ENCODE measurements around the gene HDC.

HDC gene

GRCh38 chr15:50259276-50259675 lies 6.2 kb downstream of the HDC start:
- no peak for DNase-seq (ENCODE audit: extremely low spot score)
- ChIA-PET POLR2A (interaction anchor here (1.3 kb wide), 1 partner anchor 95 kb away, joined by 4 read pairs; no protein-coding TSS in a partner anchor), CTCF (no interaction called here)
- TF ChIP-seq TARDBP (IDR thresholded peaks at IDR 0.05) (no peak), SUZ12 (IDR thresholded peaks at IDR 0.05) (no peak), ELF4 (IDR thresholded peaks at IDR 0.05) (no peak)
- TF ChIP-seq, protein P1, sequence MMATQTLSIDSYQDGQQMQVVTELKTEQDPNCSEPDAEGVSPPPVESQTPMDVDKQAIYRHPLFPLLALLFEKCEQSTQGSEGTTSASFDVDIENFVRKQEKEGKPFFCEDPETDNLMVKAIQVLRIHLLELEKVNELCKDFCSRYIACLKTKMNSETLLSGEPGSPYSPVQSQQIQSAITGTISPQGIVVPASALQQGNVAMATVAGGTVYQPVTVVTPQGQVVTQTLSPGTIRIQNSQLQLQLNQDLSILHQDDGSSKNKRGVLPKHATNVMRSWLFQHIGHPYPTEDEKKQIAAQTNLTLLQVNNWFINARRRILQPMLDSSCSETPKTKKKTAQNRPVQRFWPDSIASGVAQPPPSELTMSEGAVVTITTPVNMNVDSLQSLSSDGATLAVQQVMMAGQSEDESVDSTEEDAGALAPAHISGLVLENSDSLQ (IDR thresholded peaks at IDR 0.05), result no peak

- CTCF ChIA-PET, result interaction anchor here (0.6 kb wide), 1 partner anchor 37 kb away, joined by 3 read pairs; no protein-coding TSS in a partner anchor
- POLR2A ChIA-PET, result no interaction called here
- TF ChIP-seq, protein P1 (IDR thresholded peaks at IDR 0.05), result no peak
- TF ChIP-seq ARNT (IDR thresholded peaks at IDR 0.05), result no peak
- no peak for TF ChIP-seq FOXK2 (IDR thresholded peaks at IDR 0.05)
- no peak for TF ChIP-seq FOXA1 (IDR thresholded peaks at IDR 0.05)
- TF ChIP-seq HDGF (IDR thresholded peaks at IDR 0.05; ENCODE audit: borderline replicate concordance), result no peak
- no peak for TF ChIP-seq CTBP1 (IDR thresholded peaks at IDR 0.05; ENCODE audit: borderline replicate concordance)
- TF ChIP-seq TARDBP (IDR thresholded peaks at IDR 0.05), result no peak
- no peak for TF ChIP-seq LEF1 (IDR thresholded peaks at IDR 0.05; ENCODE audit: borderline replicate concordance)
- no peak for TF ChIP-seq NFRKB (IDR thresholded peaks at IDR 0.05)
- DNase-seq (ENCODE audit: extremely low spot score), result no peak
Observed at GRCh38 chr15:50257924-50258323, 7.6 kb downstream of the HDC start.

DNA sequence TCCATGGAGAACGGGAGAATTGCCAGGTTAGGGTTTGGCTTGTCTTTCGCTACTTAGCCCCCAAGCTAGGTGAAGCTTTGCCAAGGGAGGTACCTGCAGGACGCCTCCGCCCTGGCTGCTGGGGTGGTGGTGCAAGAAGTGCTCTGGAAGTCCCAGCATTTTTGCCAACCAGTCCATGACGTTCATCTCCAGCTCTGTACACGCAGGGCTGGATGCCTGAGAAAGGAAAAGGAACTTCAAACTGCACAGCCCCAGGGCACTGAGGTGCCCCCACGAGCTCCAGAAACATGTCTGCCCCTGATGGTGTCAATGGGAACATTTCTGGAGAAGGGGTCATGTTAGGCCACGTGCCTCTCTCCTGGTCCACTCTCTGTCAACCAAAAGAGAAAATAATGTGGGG lies 8.2 kb downstream of the HDC start:
- CTCF ChIA-PET, result interaction anchor here (0.6 kb wide), 1 partner anchor 36 kb away, joined by 3 read pairs; no protein-coding TSS in a partner anchor
- no peak for TF ChIP-seq SP1 (IDR thresholded peaks at IDR 0.05)
- no peak for TF ChIP-seq TARDBP (IDR thresholded peaks at IDR 0.05)
- no peak for TF ChIP-seq BHLHE40 (IDR thresholded peaks at IDR 0.05; ENCODE audit: borderline replicate concordance)
- no peak for TF ChIP-seq SUZ12 (IDR thresholded peaks at IDR 0.05)
- TF ChIP-seq ELF4 (IDR thresholded peaks at IDR 0.05), result no peak
- TF ChIP-seq L3MBTL2 (conservative IDR thresholded peaks at IDR 0.05), result no peak
- TF ChIP-seq FOXK2 (IDR thresholded peaks at IDR 0.05), result no peak
- TF ChIP-seq FOXA1 (IDR thresholded peaks at IDR 0.05), result no peak
- no peak for TF ChIP-seq ARNT (IDR thresholded peaks at IDR 0.05)
- no peak for TF ChIP-seq ZNF384 (IDR thresholded peaks at IDR 0.05)
- TF ChIP-seq, protein P1 (IDR thresholded peaks at IDR 0.05), result no peak
- no peak for TF ChIP-seq CTBP1 (IDR thresholded peaks at IDR 0.05; ENCODE audit: borderline replicate concordance)
- TF ChIP-seq FOXM1 (IDR thresholded peaks at IDR 0.05; ENCODE audit: borderline replicate concordance), result no peak
- POLR2A ChIA-PET, result no interaction called here
- DNase-seq (ENCODE audit: extremely low spot score), result no peak

- POLR2A ChIA-PET, result no interaction called here
- CTCF ChIA-PET, result no interaction called here
- no peak for TF ChIP-seq SP1 (IDR thresholded peaks at IDR 0.05)
- no peak for DNase-seq (ENCODE audit: extremely low spot score)
Observed at GRCh38 chr15:50256188-50257041, 9.1 kb downstream of the HDC start.

- TF ChIP-seq, protein P1 (IDR thresholded peaks at IDR 0.05), result no peak
- TF ChIP-seq L3MBTL2 (conservative IDR thresholded peaks at IDR 0.05) (no peak), ZNF384 (IDR thresholded peaks at IDR 0.05) (no peak), HDGF (IDR thresholded peaks at IDR 0.05; ENCODE audit: borderline replicate concordance) (no peak), FOXK2 (IDR thresholded peaks at IDR 0.05) (no peak), TARDBP (IDR thresholded peaks at IDR 0.05) (no peak), ELF4 (IDR thresholded peaks at IDR 0.05) (no peak), FOXA1 (IDR thresholded peaks at IDR 0.05) (no peak), ARNT (IDR thresholded peaks at IDR 0.05) (no peak), FOXM1 (IDR thresholded peaks at IDR 0.05; ENCODE audit: borderline replicate concordance) (no peak), BHLHE40 (IDR thresholded peaks at IDR 0.05; ENCODE audit: borderline replicate concordance) (no peak), NFRKB (IDR thresholded peaks at IDR 0.05) (no peak)
- DNase-seq (ENCODE audit: extremely low spot score), result no peak
- CTCF ChIA-PET, result no interaction called here
- POLR2A ChIA-PET, result no interaction called here
Observed at GRCh38 chr15:50252556-50252955, 13.0 kb downstream of the HDC start.

DNA sequence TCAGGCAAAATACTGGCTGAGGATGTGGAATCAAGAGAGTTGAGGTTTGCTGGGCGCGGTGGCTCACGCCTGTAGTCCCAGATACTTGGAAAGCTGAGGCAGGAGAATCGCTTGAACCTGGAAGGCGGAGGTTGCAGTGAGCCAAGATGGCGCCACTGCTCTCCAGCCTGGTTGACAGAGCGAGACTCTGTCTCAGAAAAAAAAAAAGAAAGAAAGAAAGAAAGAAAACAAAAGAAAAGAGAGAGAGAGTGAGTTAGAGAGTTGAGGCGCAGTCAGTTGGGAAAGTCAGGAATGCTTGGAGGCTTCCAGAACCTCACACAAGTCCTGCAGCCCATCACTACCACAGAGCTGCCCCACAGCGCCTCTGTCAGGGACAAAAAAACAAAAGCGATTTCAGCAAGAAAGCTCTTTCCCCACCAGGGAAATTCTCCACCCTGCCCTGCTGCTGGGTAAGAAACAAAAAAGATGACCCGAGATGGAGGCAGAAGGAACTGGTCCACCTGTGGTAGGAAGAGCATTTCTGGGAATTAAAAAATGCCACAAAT lies 13.8 kb downstream of the HDC start:
- ChIA-PET CTCF (no interaction called here), POLR2A (no interaction called here)
- no peak for DNase-seq (ENCODE audit: extremely low spot score)
- TF ChIP-seq LEF1 (IDR thresholded peaks at IDR 0.05; ENCODE audit: borderline replicate concordance) (no peak), NFRKB (IDR thresholded peaks at IDR 0.05) (no peak), FOXA1 (IDR thresholded peaks at IDR 0.05) (no peak), TARDBP (IDR thresholded peaks at IDR 0.05) (no peak), L3MBTL2 (conservative IDR thresholded peaks at IDR 0.05) (no peak)
